ENCODE measurements around the gene RBM38.

The RBM38 gene

GRCh38 chr20:57439993-57440392 lies 48.8 kb downstream of the RBM38 start:
- no peak for DNase-seq

GRCh38 chr20:57440678-57441509 lies 49.7 kb downstream of the RBM38 start:
- no peak for DNase-seq

GRCh38 chr20:57441510-57442154 lies 50.4 kb downstream of the RBM38 start:
- DNase-seq: no peak

GRCh38 chr20:57442158-57442887 lies 51.1 kb downstream of the RBM38 start:
- DNase-seq: no peak

GRCh38 chr20:57442888-57443239 lies 51.7 kb downstream of the RBM38 start:
- no peak for DNase-seq

GRCh38 chr20:57443349-57444265 lies 52.4 kb downstream of the RBM38 start:
- DNase-seq: no peak

GRCh38 chr20:57444394-57445048 lies 53.3 kb downstream of the RBM38 start:
- no peak for DNase-seq

- no peak for DNase-seq
These were observed 54.1 kb downstream of the RBM38 start for GRCh38 chr20:57445298-57445697.

- DNase-seq: no peak
These were observed 54.6 kb downstream of the RBM38 start for GRCh38 chr20:57445774-57446173.

- DNase-seq: no peak
These were observed 57.7 kb downstream of the RBM38 start for GRCh38 chr20:57448764-57449354.

GRCh38 chr20:57449398-57450354 lies 58.5 kb downstream of the RBM38 start:
- DNase-seq: no peak

- no peak for DNase-seq
These were observed 59.2 kb downstream of the RBM38 start for GRCh38 chr20:57450419-57450818.

- no peak for DNase-seq
These were observed 59.7 kb downstream of the RBM38 start for GRCh38 chr20:57450931-57451330.

- no peak for DNase-seq
These were observed 60.2 kb downstream of the RBM38 start for GRCh38 chr20:57451431-57451794.

- no peak for DNase-seq
These were observed 60.8 kb downstream of the RBM38 start for GRCh38 chr20:57451795-57452661.

- DNase-seq: no peak
These were observed 64.2 kb downstream of the RBM38 start for GRCh38 chr20:57455386-57455785.

- no peak for DNase-seq
These were observed 64.9 kb downstream of the RBM38 start for GRCh38 chr20:57456116-57456515.

GRCh38 chr20:57457243-57458095 lies 66.3 kb downstream of the RBM38 start:
- DNase-seq: no peak
